Stimulated activated CD4-positive, alpha-beta T cell treated with anti-CD3 and anti-CD28 coated beads, Interleukin-15, amount 100 ng/mL, for 48 hours (primary cell): ENCODE results near the gene TNFRSF21.
"Not testable (repeated sequence)": the region's sequence is repeated elsewhere in the genome, so short reads cannot be mapped to it uniquely, and the experiment has no call there.

ENCODE experiments used
- DNase-seq, 2 donors: peaks; one replicate each; pipeline ENCODE4 v3.0.0-alpha.2; 2020; ENCODE audit warnings: low read depth in 2 of 2

The TNFRSF21 gene

GRCh38 chr6:47288267-47289090, 21.2 kb downstream of the TNFRSF21 start:
- no peak for DNase-seq

DNA sequence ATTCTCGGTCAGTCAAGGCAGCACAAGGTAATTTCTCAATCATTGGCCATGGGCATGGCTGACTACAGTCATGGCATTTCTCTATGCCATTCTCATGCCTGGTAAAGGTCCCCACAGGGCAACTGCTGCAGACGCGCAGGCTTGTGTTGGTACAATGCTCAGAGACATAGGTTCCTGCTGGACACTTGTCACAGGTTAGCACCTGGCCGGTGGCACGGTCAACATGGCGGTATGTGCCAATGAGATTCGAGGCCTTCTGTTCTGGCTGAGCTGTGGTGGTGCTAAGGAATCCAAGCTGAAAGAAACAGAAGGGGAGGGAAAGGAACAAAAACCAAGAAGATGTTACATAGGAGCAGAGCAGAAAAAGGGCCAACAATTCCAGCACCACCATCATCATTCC, 23.4 kb downstream of the TNFRSF21 start:
- DNase-seq, result no peak

DNA sequence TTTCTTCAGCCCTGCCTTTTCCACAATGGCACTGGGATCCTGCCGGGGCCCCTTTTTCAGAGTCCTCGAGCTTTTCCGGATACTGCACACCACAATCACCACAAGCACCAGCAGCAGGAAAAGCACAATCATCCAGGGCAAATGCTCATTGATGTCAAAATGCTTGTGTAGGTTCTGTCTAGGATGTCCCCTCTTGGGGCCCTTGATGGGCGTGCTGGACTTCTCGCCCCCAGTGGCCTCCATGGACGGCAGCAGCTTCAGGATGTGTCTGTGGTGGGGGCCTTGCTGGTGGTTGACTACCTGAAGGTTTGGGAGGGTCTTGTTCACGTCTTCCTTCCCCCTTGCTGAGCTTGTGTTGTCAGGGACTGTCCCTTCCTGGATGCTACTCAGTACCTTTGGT, 25.7 kb downstream of the TNFRSF21 start:
- DNase-seq, result no peak

GRCh38 chr6:47278545-47278944, 31.2 kb downstream of the TNFRSF21 start:
- no peak for DNase-seq

GRCh38 chr6:47277702-47278101, 32.0 kb downstream of the TNFRSF21 start:
- DNase-seq, result no peak

DNA sequence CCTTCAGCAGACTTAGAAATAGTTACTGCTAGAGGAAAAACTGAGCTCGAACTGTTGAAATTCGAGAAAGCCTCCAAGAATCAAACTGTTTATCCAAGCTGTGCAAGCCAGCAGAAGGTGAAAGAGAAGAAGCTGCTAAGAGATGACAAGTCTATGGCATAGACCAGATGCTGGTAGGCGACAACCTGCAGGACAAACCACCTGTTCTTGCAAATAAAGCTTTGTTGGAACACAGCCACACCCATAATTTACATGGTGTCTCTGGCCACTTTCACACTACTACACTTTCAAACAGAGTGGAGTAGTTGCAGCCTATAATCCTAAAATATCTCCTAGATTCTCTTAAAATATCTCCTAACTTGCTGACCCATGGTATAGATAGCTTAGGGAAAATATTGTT, 33.3 kb downstream of the TNFRSF21 start:
- DNase-seq, result no peak

DNA sequence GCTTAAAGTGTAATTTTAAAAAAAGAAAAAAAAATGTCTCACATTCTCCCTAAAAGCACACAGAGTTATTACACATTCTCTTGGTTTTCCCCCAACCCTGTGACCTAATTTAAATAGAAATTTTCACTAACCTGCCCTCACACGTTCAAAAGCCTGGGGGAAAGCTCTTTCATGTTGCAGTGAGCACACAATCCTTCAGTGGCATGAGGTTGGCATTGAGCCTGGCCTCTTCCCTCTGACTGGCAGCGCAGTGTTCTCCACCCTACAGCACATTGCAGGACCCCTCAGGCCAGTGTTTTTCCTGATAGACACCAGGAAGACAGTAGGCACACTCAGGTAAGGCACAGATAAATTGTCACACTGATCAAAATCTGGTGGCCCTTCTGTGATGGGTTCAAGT, 34.1 kb downstream of the TNFRSF21 start:
- no peak for DNase-seq

DNA sequence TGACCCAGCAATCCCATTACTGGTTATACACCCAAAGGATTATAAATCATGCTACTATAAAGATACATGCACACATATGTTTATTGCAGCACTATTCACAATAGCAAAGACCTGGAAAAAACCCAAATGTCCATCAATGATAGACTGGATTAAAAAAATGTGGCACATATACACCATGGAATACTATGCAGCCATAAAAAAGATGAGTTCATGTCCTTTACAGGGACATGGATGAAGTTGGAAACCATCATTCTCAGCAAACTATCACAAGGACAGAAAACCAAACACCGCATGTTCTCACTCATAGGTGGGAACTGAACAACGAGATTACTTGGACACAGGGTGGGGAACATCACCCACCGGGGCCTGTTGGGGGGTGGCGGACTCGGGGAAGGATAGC, 34.6 kb downstream of the TNFRSF21 start:
- DNase-seq, result not testable (repeated sequence)

DNA sequence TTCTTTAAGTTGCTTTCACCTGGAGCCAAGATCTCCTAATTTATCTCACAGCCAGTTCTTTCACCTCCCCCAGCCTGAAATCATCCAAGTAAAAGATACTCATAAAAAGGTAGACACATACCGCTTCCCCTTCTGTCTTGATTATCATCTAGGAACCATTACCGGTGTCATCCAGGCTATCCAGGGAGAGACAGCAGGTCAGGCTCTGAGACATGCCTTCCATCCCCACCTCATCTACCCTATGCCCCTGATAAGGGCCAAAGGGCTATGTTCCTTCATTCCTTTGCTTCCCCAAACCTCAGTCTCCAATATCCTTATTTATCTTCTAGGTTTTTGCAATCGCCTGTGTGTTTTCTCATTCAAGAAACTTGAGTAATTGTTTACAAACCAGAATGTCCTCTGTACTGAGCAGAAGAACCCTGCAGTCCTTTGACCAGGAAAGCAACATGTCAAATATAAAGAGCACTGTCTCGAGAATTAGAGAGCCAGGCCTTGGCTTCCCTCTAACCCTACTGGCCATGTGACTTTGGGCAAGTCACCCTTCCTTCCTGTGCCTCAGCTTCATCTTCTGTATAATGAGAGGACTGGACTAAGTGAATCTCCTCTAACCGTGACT, 41.0 kb downstream of the TNFRSF21 start:
- no peak for DNase-seq

DNA sequence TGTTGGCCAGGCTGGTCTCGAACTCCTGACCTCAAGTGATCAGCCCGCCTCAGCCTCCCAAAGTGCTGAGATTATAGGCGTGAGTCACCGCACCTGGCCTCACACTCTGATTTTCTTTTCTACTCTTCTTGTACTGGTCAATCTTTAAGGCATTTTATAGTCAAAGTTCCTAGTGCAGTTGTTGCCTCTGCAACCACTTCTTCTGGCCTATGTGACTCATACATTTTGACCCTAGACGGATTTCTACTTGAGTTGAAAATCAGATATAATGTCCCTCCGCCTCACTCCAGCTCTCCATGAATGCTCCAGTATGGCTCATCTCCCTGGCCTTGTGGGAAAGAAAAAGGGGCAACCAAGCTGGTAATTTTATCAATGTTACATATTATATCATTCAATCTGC, 42.4 kb downstream of the TNFRSF21 start:
- DNase-seq, result no peak

DNA sequence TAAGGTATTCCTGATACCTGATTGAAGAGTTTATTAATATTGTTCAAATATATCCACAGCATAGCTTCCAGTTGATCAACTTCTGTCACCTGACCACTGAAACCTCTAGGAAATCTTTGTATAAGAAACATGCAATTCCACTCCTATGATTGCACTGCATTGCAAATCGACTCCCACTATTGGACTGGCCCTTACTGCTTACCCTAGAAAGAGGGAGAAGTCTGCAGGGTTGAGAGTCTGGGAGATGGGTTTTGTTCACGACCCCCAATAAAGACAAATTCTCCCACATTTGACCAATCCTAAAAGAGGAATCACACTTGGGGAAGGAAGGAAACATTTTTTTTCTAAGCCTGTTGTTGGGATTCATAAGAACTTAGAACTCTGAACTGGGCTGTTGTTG, 43.7 kb downstream of the TNFRSF21 start:
- DNase-seq, result no peak

DNA sequence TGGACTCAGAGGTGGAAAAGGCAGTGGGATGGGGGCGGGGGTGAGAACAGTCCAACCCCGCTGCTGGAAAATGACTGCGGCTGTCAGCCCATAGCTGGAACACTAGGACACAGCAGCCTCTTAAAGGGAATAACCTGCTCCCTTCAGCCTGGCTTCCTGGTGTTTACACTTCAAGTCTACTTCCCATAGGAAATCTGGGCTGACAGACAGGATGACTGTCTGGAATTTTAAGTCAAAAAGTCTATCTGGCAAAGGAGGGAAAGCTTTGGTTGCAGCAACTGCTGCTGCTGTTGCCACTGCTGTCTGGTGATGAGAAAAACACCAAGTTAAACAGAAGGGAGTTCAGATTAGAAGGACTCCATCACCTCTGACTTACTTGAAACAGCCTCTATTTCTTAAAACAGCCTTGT, 44.9 kb downstream of the TNFRSF21 start:
- no peak for DNase-seq

DNA sequence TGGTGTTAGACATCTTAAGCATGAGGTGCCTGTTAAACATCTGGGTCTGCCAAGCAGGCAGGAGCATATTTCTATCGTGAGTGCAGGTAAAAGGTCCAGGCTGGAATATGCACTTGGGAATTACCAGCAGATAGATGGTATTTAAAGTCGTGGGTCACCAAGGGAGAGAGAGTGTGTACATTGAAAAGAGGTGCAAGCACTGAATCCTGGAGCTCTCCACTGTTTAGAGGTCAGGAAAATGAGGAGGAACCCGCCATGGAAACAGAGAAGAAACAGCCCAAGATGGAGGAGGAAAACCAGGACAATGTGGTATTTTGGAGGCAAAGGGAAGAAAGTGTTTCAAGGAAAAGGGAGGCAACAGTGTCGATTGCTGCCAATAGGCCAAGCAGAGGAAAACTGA, 46.4 kb downstream of the TNFRSF21 start:
- no peak for DNase-seq

DNA sequence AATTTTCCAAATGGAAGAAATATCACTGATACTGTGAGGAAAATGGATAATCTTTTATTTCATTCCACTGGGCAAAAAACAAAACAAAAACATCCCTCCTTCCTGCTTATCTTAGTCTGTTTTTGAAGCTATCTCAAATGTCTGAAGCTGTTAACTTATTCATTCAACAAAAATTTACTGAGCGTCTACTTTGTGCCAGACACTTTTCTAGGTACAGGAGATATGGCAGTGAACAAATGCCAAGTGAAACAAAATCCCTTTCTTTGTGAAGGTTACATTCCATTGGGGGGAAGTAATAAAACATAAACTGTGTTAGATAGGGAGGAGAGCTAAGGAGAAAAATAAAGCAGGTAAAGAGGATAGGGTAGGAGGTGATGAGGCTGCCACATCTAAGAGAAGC, 47.5 kb downstream of the TNFRSF21 start:
- DNase-seq, result no peak

DNA sequence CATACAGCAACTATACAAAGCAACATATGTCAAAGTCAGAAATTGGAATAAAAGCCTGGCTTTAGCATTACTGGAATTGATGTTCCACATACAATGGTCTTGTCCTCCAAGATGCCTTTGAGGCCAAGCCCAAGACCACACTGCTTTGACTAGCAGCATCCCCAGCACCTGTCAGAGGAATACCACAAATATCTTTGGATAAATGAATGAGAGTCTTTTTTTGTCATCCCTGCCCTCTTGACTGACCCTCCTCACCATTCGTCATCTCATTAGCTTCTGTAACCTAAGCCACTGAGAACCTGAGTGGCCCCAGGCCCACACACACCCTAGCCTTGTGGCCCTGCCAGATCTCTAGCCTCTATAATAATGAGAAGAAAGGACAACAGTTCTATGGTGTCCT, 48.5 kb downstream of the TNFRSF21 start:
- DNase-seq, result no peak

GRCh38 chr6:47260021-47260420, 49.7 kb downstream of the TNFRSF21 start:
- DNase-seq, result no peak

DNA sequence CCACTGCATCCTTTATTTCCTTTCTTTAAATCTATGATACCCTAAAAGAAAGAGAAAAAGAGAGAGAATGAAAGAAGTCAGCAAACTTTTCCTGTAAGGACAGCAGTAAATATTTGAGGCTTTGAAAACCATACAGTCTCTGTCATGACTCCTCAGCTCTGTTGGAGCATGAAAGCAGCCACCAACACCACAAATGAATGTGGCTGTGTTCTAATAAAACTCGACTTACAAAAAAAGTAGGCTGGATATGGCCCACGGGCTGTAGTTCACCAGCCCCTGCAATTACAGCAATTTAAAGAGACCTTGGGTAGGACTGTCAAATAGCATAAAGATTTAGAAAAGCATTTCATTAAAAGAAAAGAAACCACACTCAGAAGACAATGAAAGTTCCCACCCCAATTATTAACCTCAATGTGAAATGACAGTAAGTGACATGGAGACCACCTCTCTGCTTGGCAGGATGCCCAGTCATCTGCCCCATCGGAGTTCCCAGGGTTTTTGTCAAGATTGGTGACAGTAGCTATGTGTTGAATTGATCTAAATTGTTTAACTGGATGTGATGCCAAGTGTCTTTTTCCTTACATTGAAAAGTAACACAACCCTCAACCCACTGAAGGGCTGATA, 50.9 kb downstream of the TNFRSF21 start:
- no peak for DNase-seq

DNA sequence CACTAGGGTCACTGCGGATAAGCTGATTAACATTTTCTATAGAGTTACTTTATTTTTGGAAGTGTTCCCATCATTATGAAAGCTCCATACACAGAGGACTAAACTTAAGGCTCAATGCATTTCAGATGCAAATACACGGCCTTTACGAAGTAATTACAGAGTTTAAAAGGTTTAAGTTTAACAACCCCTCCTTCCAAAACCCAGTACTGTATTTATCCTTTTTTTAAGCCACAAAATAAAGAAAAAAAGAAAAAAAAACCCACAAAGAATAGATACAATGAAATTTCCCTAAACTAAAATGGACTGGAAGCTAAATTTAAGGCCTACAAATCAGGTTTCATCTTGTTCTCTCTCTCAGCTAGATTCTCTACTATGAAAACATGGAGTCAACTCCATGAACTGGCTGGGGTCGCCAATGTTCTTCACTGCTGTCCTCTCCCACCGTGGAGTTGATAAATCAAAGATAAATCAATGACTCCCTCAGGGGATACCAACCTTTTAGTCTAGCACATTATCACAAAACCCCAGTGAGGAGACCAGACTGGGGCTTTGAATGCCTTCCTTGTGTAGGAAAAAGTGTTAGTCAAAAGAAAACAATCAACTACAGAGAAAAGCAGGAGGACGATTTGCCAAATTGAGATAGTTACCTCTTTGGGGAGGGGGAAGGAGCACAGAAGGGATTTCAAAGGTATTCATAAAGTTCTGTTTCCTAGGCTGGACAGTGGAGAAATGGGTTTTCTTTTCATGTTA, 52.5 kb downstream of the TNFRSF21 start:
- DNase-seq, result no peak

GRCh38 chr6:47256361-47256760, 53.3 kb downstream of the TNFRSF21 start:
- DNase-seq, result no peak

- DNase-seq, result no peak
Observed at GRCh38 chr6:47254906-47255305, 54.8 kb downstream of the TNFRSF21 start.

DNA sequence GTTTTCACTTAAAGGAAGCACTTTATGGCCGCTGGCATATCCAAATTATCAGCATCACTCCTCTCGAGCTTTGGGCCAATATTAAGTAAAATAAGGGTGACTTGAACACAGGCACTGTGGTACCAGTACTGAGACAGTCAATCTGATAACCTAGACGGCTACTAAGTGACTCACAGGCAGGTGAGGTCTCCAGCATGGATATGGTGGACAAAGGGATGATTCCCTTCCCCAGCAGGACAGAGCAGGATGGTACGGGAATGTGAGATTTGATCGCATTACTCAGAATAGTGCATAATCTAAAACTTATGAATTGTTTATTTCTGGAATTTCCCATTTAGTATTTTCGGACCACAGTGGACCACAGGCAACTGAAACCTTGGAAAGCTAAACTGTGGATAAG, 55.7 kb downstream of the TNFRSF21 start:
- no peak for DNase-seq

- no peak for DNase-seq
Observed at GRCh38 chr6:47253136-47253535, 56.6 kb downstream of the TNFRSF21 start.
